Femur (tissue), 1 donor: ENCODE data around the gene ADAT3.
"Not testable (repeated sequence)": the region's sequence is repeated elsewhere in the genome, so short reads cannot be mapped to it uniquely, and the experiment has no call there.

ENCODE experiments used
- DNase-seq: peaks from one replicate; pipeline ENCODE4 v3.0.0-alpha.2; 2017

The ADAT3 gene

GRCh38 chr19:1884291-1884718, 20.9 kb upstream of the ADAT3 start:
- DNase-seq = peak; percentile 28

DNA sequence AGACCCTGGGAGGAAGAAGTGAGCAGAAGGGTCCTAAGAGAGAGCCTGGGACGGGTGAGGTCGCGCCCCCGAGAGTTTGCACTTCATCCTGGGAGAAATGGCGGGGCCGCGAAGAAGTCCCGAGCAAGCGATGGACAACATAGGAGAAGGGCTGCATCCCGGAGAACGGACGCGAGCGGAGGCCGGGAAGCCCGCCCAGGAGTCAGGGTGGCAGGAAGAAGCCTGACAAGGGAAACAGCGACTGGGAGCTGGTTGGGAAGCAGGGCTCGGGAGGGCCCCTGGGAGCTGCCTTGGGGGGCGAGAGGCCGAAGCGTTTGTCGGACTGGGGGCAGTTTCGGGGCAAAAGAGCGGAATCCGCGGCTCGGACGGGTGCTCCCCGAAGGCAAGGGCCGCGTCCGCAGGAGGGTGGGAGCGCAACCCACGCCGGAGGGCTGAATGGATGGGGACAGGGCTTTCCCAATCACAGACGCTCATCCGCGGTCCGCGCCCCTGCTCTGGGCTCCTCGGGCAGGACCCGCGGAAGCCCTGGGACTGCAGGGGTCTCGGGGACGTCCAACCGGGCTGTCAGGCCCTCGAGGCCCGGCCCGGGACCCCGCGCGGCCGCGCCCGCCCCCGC, 20.4 kb upstream of the ADAT3 start:
- DNase-seq = peak; percentile 38

GRCh38 chr19:1885398-1886119, 19.6 kb upstream of the ADAT3 start, which contains the start of gene ABHD17A:
Gene ABHD17A (minus strand): TSS chr19:1885496. CDS start chr19:1881566, 3,930 bp downstream.
- DNase-seq = peak; percentile 97

DNA sequence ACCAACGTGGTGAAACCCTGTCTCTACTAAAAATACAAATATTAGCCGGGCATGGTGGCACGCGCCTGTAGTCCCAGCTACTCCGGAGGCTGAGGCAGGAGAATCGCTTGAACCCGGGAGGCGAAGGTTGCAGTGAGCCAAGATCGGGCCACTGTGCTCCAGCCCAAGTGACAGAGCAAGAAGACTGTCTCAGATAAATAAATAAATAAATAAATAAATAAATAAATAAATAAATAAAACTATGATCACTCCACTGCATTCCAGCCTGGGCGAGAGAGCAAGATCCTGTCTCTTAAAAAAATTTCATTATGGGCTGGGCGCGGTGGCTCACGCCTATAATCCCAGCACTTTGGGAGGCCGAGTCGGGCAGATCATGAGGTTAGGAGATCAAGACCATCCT, 18.8 kb upstream of the ADAT3 start:
- DNase-seq = not testable (repeated sequence)

DNA sequence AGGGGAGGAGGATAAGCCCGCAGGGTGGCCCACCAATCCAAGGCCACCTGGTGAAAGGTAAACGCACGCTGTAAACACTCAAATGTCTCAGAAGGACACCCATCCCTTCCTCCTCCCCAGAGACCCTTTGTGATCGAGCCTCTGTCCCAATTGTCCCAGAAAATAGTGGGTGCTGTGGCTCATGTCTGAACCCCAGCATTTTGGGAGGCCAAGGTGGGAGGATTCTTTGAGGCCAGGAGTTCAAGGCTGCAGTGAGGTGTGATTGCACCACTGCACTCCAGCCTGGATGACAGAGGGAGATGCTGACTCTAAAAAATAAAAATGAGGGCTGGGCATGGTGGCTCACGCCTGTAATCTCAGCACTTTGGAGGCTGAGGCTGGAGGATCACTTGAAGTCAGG, 16.8 kb upstream of the ADAT3 start:
- DNase-seq = no peak

- DNase-seq = no peak
These were observed 15.3 kb upstream of the ADAT3 start for GRCh38 chr19:1889907-1890306.

DNA sequence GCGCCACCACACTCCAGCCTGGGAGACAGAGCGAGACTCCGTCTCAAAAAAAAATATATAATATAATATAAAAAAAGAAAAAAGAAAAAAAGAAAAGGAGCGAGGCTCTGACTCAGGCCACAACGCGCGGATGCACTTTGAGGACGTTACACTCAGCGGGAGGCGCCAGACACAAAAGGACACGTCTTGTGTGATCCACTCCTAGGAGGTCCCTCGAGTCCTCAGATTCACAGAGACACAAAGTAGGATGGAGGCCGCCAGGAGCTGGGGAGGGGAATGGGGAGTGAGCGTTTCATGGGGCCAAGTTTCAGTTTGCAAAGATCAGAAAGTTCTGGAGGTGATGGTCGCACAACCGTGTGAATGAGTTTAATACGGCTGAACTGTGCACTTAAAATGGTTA, 11.4 kb upstream of the ADAT3 start:
- DNase-seq = no peak

DNA sequence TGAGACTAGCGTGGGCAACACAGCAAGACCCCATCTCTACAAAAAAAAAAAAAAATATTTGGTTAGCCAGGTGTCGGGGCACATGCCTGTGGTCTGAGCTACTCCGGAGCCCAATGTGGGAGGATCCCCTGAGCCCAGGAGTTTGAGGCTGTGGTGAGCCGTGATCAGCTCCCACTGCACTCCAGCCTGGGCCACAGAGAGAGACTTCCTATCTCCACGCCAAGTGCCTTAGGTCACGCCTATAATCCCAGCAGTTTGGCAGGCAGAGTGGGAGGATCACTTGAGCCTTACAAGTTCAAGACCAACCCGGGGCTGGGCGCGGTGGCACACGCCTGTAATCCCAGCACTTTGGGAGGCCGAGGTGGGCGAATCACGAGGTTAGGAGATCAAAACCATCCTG, 8.7 kb upstream of the ADAT3 start:
- DNase-seq = no peak

- no peak for DNase-seq
These were observed 3.2 kb upstream of the ADAT3 start for GRCh38 chr19:1901940-1902404.

GRCh38 chr19:1902923-1903322, 2.3 kb upstream of the ADAT3 start:
- DNase-seq = no peak

GRCh38 chr19:1904860-1905109, 414 bp upstream of the ADAT3 start:
- DNase-seq = no peak

- no peak for DNase-seq
These were observed 720 bp downstream of the ADAT3 start for GRCh38 chr19:1905863-1906375.

- no peak for DNase-seq
These were observed 1.9 kb downstream of the ADAT3 start for GRCh38 chr19:1906985-1907562.

DNA sequence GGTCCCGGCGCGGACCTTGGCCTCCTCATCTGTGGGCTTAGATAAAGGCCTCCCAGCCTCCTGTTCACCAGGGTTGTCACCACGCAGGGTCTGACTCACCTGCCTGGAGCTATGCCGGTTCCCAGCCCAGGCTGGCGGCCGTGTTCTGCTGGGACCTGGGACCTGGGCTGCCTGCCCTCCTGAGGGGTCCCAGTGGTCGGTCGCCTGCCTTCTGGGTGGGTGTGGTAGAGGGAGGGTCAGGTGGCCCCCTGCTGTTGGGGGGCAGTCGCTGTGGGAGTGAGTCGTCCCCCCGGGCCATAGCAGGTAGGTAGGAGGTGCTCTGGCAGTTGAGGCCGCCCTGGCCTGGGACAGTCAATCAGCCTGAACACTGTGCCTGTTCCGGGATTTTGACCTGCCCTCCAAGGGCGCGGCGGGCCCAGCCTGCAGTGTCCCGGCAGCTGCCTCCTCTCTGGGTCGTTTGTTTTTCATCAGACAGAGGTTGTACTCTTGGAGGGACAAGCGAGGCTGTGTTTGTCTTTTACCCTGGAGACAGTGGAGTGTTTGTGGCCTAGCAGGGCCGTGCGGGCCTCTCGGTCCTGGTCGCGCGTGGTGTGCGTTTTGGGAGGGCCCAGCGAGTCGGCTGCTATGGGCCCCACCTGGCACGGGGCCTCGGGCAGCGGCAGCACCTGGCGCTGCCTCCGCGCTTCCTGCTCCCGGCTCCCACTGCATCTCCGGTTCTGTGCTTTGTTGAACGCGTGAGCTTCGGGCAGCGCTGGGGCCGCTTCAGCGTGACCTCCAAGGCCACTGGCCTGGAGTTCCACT, 2.6 kb downstream of the ADAT3 start:
- DNase-seq = no peak

DNA sequence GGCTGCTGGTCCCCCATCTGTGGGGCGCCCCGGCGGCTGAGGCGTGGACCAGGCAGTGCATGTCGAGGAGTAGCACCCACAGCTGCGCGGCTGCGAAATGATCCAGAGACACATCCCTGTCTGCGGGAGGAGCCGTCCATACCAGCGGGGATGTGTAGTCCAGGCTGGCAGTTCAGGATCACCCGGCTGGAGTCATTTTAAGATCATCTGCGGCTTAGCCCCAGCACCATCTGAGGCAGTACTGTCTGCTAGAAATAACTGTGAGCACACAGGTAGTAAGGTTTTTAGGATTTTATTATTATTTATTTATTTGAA, 3.1 kb downstream of the ADAT3 start:
- no peak for DNase-seq

- DNase-seq = no peak
These were observed 4.5 kb downstream of the ADAT3 start for GRCh38 chr19:1909761-1910080.

DNA sequence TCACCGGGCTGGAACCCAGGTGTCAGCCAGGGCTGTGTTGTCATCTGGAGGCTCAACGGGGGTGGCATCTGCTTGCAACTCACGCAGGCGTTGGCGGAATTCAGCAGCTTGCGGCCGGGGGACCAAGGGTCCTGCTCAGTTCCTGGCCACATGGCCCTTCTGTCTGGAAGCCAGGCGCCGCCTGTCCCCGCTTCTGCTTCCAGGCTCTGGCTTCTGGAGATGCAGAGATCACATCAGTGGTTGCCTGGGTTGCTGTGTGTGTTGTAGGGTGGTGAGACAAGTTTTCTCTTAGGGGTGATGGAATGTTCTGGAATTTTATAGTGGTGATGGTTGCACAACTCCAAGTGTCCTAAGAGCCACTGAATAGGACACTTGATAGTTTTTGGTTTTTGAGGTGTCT, 5.0 kb downstream of the ADAT3 start:
- DNase-seq = no peak

DNA sequence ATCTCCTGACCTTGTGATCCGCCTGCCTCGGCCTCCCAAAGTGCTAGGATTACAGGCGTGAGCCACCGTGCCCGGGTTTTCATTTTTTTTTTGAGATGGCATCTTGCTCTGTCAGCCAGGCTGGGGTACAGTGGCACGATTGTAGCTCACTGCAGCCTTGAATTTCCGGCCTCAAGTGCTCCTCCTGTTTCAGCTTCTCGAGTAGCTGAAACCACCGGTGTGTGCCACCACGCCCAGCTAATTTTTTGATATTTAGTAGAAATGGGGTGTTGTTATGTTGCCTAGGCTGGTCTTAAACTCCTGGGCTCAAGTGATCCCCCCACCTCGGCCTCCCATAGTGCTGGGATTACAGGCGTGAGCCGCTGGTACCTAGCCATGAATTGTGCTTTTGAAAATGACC, 5.9 kb downstream of the ADAT3 start:
- no peak for DNase-seq

- DNase-seq = no peak
These were observed 6.8 kb downstream of the ADAT3 start for GRCh38 chr19:1911995-1912394.

DNA sequence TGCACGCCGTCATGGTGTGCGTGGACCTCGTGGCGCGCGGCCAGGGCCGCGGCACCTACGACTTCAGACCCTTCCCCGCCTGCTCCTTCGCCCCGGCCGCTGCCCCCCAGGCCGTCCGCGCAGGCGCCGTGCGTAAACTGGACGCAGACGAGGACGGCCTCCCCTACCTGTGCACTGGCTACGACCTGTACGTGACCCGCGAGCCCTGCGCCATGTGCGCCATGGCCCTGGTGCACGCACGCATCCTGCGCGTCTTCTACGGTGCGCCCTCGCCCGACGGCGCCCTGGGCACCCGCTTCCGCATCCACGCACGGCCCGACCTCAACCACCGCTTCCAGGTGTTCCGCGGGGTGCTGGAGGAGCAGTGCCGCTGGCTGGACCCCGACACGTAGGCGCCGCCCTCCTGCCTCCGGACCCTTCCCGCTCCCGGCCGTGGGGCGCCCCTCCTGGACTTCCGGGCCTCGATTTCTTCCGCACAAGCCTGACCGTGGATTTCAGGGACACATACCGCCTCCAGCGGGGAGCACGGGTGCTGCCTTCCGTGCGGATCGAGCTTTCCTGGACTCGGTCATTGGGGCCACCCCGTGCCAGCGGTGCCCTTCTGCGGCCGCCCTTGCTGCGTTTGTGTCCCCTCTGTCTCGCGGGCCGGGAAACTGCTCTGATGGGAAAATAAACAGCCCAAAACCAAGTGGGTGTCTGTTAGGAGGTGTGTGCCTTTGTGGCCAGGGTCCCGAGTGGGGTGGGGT, 7.7 kb downstream of the ADAT3 start:
- no peak for DNase-seq

DNA sequence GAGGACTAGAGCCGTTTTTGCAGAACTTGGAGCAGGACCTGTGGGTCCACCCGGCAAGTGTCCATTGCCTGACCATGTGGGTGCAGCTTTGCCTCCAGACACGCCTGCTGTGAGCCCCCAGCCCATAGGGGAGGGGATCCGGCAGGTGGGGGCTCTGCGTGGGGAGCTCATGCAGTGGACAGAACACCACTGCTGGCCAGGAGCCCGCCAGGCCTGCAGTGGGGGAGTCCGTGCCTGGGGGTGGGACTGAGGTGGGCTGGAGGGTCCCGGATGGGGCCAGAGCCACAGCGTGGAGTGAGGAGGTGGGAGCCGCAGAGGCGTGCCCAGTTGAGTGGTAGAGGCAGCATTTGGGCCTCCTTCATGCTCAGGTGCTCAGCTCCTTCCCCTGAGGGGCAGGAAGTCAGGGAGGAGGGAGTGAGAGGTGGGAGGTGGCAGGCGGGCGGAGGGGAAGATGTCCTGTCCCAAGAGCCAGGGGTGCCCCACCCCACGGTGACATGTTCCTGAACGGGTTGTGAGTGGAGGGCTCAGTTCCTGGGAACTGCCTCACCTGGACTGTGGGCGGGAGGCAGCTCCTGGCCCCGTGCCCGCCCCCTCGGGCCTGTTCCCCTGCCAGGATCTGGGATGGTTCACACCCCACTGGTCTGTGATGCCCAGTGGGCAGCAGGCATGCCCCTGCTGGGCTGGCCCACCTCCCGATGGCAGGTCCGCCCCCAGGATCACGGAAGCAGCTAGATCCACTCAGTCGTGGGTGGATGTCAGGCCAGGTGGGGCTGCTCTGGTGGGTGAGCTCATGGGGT, 8.8 kb downstream of the ADAT3 start:
- DNase-seq = no peak

DNA sequence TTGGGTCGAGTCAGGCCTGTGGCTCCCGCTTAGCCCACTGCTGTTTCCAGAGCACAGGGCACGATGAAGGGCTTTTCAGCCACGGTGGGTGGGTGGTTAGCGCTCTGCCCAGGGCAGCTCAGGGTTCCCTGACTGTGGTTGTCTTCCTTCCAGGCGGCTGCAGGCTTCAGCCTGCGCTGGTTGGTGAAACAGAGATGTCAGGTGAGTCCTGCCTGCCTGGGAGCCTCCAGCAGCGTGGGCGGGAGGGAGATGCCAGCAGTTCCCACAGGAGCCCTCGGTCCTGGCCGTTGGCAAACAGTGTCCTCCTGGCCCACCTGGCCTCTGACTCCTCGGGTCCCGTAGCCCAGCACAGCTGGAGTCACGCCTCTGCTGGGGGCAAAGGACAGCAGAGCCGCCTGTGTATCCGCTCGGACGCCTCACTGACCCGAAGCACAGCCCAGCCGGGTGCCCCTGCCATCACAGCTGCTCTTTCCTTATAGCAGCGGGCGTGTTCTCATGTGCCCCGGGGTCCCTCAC, 9.7 kb downstream of the ADAT3 start:
- DNase-seq = no peak
